GM23338 (cell line): Measurements from ENCODE around the gene HTR3E. TPM values are rescaled to one million over a fixed set of nuclear protein-coding genes. Genes with fewer than 3 reads are reported as not detected.

ENCODE experiments used
- ATAC-seq: fragments of 200-7000 bp; cut with Tn5 transposase; 3 replicates; pipeline ENCODE4 v1.9.1; 2020
- DNase-seq: peaks from one replicate; pipeline ENCODE4 v3.0.0-alpha.2; 2015; ENCODE audit warnings: low spot score
- H2AFZ ChIP-seq: fragments of 200-600 bp; sonication (generic); 2 replicates; pipeline ENCODE4 v1.8.0; 2016; ENCODE audit warnings: antibody characterized with exemption, mild to moderate bottlenecking, moderate library complexity
- H3F3A ChIP-seq: fragments of 200-600 bp; sonication (generic); replicated peaks from 2 replicates; pipeline ENCODE4 v1.8.0; 2017; ENCODE audit warnings: antibody characterized with exemption, mixed run types, low read depth
- H3K27ac ChIP-seq: fragments of 200-600 bp; sonication (generic); 2 replicates; pipeline ENCODE4 v1.6.1; 2016; ENCODE audit warnings: low read depth
- H3K27me3 ChIP-seq: fragments of 200-600 bp; sonication (generic); 2 replicates; pipeline ENCODE4 v1.8.0; 2016; ENCODE audit warnings: mild to moderate bottlenecking, mixed run types, moderate library complexity; ENCODE audit not compliant: insufficient read depth
- H3K36me3 ChIP-seq: fragments of 200-600 bp; sonication (generic); 2 replicates; pipeline ENCODE4 v1.8.0; 2016; ENCODE audit warnings: mild to moderate bottlenecking; ENCODE audit not compliant: insufficient read depth
- H3K4me1 ChIP-seq: fragments of 200-600 bp; sonication (generic); 2 replicates; pipeline ENCODE4 v1.8.0; 2016; ENCODE audit warnings: mild to moderate bottlenecking, moderate library complexity; ENCODE audit not compliant: insufficient read depth
- H3K4me2 ChIP-seq: fragments of 200-600 bp; sonication (generic); 2 replicates; pipeline ENCODE4 v1.7.1; 2017; ENCODE audit warnings: mixed run types
- H3K4me3 ChIP-seq: fragments of 200-600 bp; sonication (generic); 2 replicates; pipeline ENCODE4 v1.6.1; 2016; ENCODE audit warnings: mixed run types
- H3K79me2 ChIP-seq: fragments of 200-600 bp; sonication (generic); replicated peaks from 2 replicates; pipeline ENCODE4 v1.8.0; 2017; ENCODE audit warnings: mild to moderate bottlenecking; ENCODE audit not compliant: insufficient read depth
- H3K9me2 ChIP-seq: fragments of 200-600 bp; sonication (generic); 2 replicates; pipeline ENCODE4 v1.8.0; 2017; ENCODE audit not compliant: insufficient read depth
- H4K20me1 ChIP-seq: fragments of 200-600 bp; sonication (generic); replicated peaks from 2 replicates; pipeline ENCODE4 v1.8.0; 2017; ENCODE audit warnings: mild to moderate bottlenecking; ENCODE audit not compliant: insufficient read depth
- H3K27ac Mint-ChIP-seq: 2 replicates; pipeline ENCODE4 v1.8.0; 2020; ENCODE audit warnings: inconsistent platforms, mild to moderate bottlenecking, moderate library complexity, mixed read lengths
- H3K27me3 Mint-ChIP-seq: 3 replicates; pipeline ENCODE4 v1.8.0; 2022; ENCODE audit warnings: low read depth, mild to moderate bottlenecking, moderate library complexity, mixed read lengths, inconsistent platforms; ENCODE audit not compliant: insufficient read depth, poor library complexity
- H3K36me3 Mint-ChIP-seq: 3 replicates; pipeline ENCODE4 v1.8.0; 2021; ENCODE audit warnings: low read depth, mild to moderate bottlenecking, inconsistent platforms, moderate library complexity, mixed read lengths
- H3K4me1 Mint-ChIP-seq: 3 replicates; pipeline ENCODE4 v1.8.0; 2020; ENCODE audit warnings: mild to moderate bottlenecking, inconsistent platforms, mixed read lengths
- H3K4me3 Mint-ChIP-seq: 3 replicates; pipeline ENCODE4 v1.8.0; 2021; ENCODE audit warnings: moderate library complexity, mild to moderate bottlenecking, inconsistent platforms, mixed read lengths
- H3K9me3 Mint-ChIP-seq: 3 replicates; pipeline ENCODE4 v1.8.0; 2020; ENCODE audit warnings: moderate library complexity, mild to moderate bottlenecking, inconsistent platforms, mixed read lengths
- CREB1 ChIP-seq: fragments of 250-450 bp; sonication (Bioruptor Pico); IDR thresholded peaks from 2 replicates; pipeline ENCODE4 v1.5.0; 2020; ENCODE audit warnings: low read depth, mild to moderate bottlenecking, moderate library complexity
- CTCF ChIP-seq, 2 experiments: fragments of 200-600 bp in 1 of 2; sonication (generic) in 1 of 2; conservative IDR thresholded peaks; 2 replicates each; pipeline versions ENCODE4 v1.5.1 to v1.6.1; 2016 to 2017; ENCODE audit warnings: antibody characterized with exemption in 2 of 2, low read depth in 2 of 2, mild to moderate bottlenecking in 2 of 2, moderate library complexity in 1 of 2
- ETS1 ChIP-seq: IDR thresholded peaks from 2 replicates; pipeline ENCODE4 v1.6.1; 2016; ENCODE audit warnings: antibody characterized with exemption
- EZH2 ChIP-seq: fragments of 200-600 bp; sonication (generic); IDR thresholded peaks from one replicate; pipeline ENCODE4 v1.8.0; 2017; ENCODE audit warnings: antibody characterized with exemption, mild to moderate bottlenecking, low read depth; ENCODE audit not compliant: unreplicated experiment
- EZH2phosphoT487 ChIP-seq: fragments of 200-600 bp; sonication (generic); IDR thresholded peaks from one replicate; pipeline ENCODE4 v1.8.1; 2018; ENCODE audit warnings: antibody characterized with exemption; ENCODE audit not compliant: unreplicated experiment
- JUNB ChIP-seq: IDR thresholded peaks from one replicate; pipeline ENCODE4 v1.6.1; 2016; ENCODE audit warnings: antibody characterized with exemption; ENCODE audit not compliant: unreplicated experiment
- NANOG ChIP-seq: IDR thresholded peaks from 2 replicates; pipeline ENCODE4 v1.6.1; 2016; ENCODE audit warnings: antibody characterized with exemption, borderline replicate concordance
- POLR2AphosphoS5 ChIP-seq: IDR thresholded peaks from 2 replicates; pipeline ENCODE4 v1.6.1; 2016; ENCODE audit warnings: antibody characterized with exemption, low read depth
- REST ChIP-seq: IDR thresholded peaks from one replicate; pipeline ENCODE4 v1.6.1; 2018; ENCODE audit warnings: antibody characterized with exemption; ENCODE audit not compliant: unreplicated experiment
- STAT1 ChIP-seq: IDR thresholded peaks from one replicate; pipeline ENCODE4 v1.6.1; 2016; ENCODE audit warnings: antibody characterized with exemption; ENCODE audit not compliant: unreplicated experiment
- ZNF114 ChIP-seq: fragments of 250-450 bp; sonication (Bioruptor Pico); IDR thresholded peaks from 2 replicates; pipeline ENCODE4 v1.5.0; 2020; ENCODE audit warnings: mild to moderate bottlenecking, moderate library complexity
- ZNF331 ChIP-seq: fragments of 250-450 bp; sonication (Bioruptor Pico); IDR thresholded peaks from 2 replicates; pipeline ENCODE4 v1.5.0; 2020; ENCODE audit warnings: low read depth, mild to moderate bottlenecking, moderate library complexity
- ZNF462 ChIP-seq: fragments of 250-450 bp; sonication (Bioruptor Pico); IDR thresholded peaks from 2 replicates; pipeline ENCODE4 v1.5.0; 2020; ENCODE audit warnings: mild to moderate bottlenecking, moderate library complexity
- polyA plus RNA-seq: library from polyadenylated mRNA; unstranded; fragments of >200 nt; fragmentation: Nextera tagmentation; extraction: Ambion mirVana; gene quantifications from 2 replicates; pipeline ENCODE4 v1.2.1, GENCODE V29; 2016
- total RNA-seq: library from RNA; depleted of rRNA; stranded (reverse); fragments of >200 nt; shearing (Covaris generic); gene quantifications from 2 replicates; pipeline ENCODE4 v1.2.3, GENCODE V29; 2014

Gene HTR3E
- total and polyA plus RNA-seq, 2 experiments from 2014 or later, result not detected

GRCh38 chr3:184144505-184144904 lies 47.6 kb downstream of the HTR3E start:
- no peaks in the 10 kb centered on the region for H3K4me1 ChIP-seq
- no peaks in the 10 kb centered on the region; the same call in 1 of the 2 replicates for H3K79me2 ChIP-seq
- Mint-ChIP-seq H3K4me3 (no peak overlapping the region), H3K27ac (no peak overlapping the region), H3K36me3 (peaks cover 55% of the 10 kb centered on the region), H3K9me3 (no peaks in the 10 kb centered on the region), H3K27me3 (peaks cover 4% of the 10 kb centered on the region), H3K4me1 (no peaks in the 10 kb centered on the region)
- no peak for ATAC-seq
- DNase-seq, result no peak
- H3K27ac ChIP-seq, result no peak overlapping the region
- no peaks in the 10 kb centered on the region for H3K9me2 ChIP-seq
- no peak overlapping the region for H3K4me3 ChIP-seq
- peaks cover 10% of the 10 kb centered on the region for H3K36me3 ChIP-seq
- H3K27me3 ChIP-seq, result no peaks in the 10 kb centered on the region
- H4K20me1 ChIP-seq, result no peaks in the 10 kb centered on the region; the same call in 1 of the 2 replicates
- no peak overlapping the region for H3K4me2 ChIP-seq
- H2AFZ ChIP-seq, result no peak overlapping the region
- TF ChIP-seq REST (no peak), EZH2phosphoT487 (no peak), ZNF114 (CRISPR knock-in tag) (no peak), ZNF462 (CRISPR knock-in tag) (no peak), ZNF331 (no peak), NANOG (no peak), POLR2AphosphoS5 (no peak), ETS1 (no peak), CREB1 (CRISPR knock-in tag) (no peak), STAT1 (no peak), EZH2 (no peak), CTCF (conservative IDR thresholded peaks at IDR 0.05; ENCODE audit: low read depth in 2 of 2) (no peak), JUNB (no peak)
- no peaks in the 10 kb centered on the region for H3F3A ChIP-seq
